K562 (cell line): ENCODE results near the gene MYLK3. TPM values are rescaled to one million over a fixed set of nuclear protein-coding genes. Genes with fewer than 3 reads are reported as not detected.
A peak's percentile ranks its signal among the peaks of the same experiment; 100 is the strongest.

Experiments used
- HMGN3 ChIP-seq: IDR thresholded peaks from 2 replicates; pipeline ENCODE4 v1.6.1; 2011; ENCODE audit warnings: borderline replicate concordance, low read depth, mild to moderate bottlenecking, mixed read lengths, low read length; ENCODE audit not compliant: insufficient read length; ENCODE audit errors: extremely low read depth
- PML ChIP-seq: IDR thresholded peaks from 2 replicates; pipeline ENCODE4 v1.6.1; 2012; ENCODE audit warnings: low read length, inconsistent platforms
- RCOR1 ChIP-seq, 2 experiments: IDR thresholded peaks; 2 replicates each; pipeline ENCODE4 v1.6.1; 2012; ENCODE audit warnings: low read depth in 2 of 2, low read length in 2 of 2, borderline replicate concordance in 1 of 2, improper control_type of control experiment in 1 of 2
- SMARCA4 ChIP-seq: fragments of 450-650 bp; IDR thresholded peaks from 2 replicates; pipeline ENCODE4 v1.6.1; 2016
- SNRNP70 ChIP-seq: fragments of 200-400 bp; formaldehyde crosslinking; optimal IDR thresholded peaks from 2 replicates; pipeline ENCODE3; 2017; ENCODE audit warnings: low read depth, low read length
- U2AF2 ChIP-seq: fragments of 200-400 bp; formaldehyde crosslinking; optimal IDR thresholded peaks from 2 replicates; pipeline ENCODE3; 2017; ENCODE audit warnings: low read depth, mild to moderate bottlenecking, low read length
- ZFX ChIP-seq: sonication (generic); formaldehyde crosslinking; IDR thresholded peaks from 2 replicates; pipeline ENCODE4 v1.8.0; 2022; ENCODE audit warnings: mild to moderate bottlenecking, missing genetic modification reagents, moderate library complexity
- ZNF143 ChIP-seq: sonication (generic); formaldehyde crosslinking; IDR thresholded peaks from 2 replicates; pipeline ENCODE4 v1.9.0; 2022; ENCODE audit warnings: mild to moderate bottlenecking, missing genetic modification reagents
- ZNF263 ChIP-seq: sonication (generic); formaldehyde crosslinking; IDR thresholded peaks from 2 replicates; pipeline ENCODE4 v1.8.0; 2022; ENCODE audit warnings: mild to moderate bottlenecking, missing genetic modification reagents, borderline replicate concordance
- ZNF583 ChIP-seq: fragments of 250-450 bp; sonication (Bioruptor Pico); IDR thresholded peaks from 2 replicates; pipeline ENCODE4 v1.4.0; 2020
- ZNF699 ChIP-seq: fragments of 250-450 bp; sonication (Bioruptor Pico); IDR thresholded peaks from 2 replicates; pipeline ENCODE4 v1.8.0; 2021; ENCODE audit warnings: mild to moderate bottlenecking, moderate library complexity; ENCODE audit not compliant: insufficient replicate concordance
- ZSCAN29 ChIP-seq: fragments of 450-650 bp; IDR thresholded peaks from 2 replicates; pipeline ENCODE4 v1.6.1; 2017
- polyA plus RNA-seq, 8 experiments: library from polyadenylated mRNA; depleted of rRNA in 4 of 8; stranded (reverse) in 5 of 8; unstranded in 3 of 8; fragments of >200 nt; fragmentation: Nextera tagmentation in 2 of 8; fragmentation: Illumina TruSeq in 1 of 8; extraction: Ambion mirVana in 2 of 8; extraction: Trizol in 1 of 8; gene quantifications; 2 replicates each; pipeline versions ENCODE4 v1.2.1 to v1.2.3, GENCODE V29; 2011 to 2014; ENCODE audit warnings: inconsistent platforms in 1 of 8, missing spikeins in 1 of 8
- total RNA-seq, 7 experiments: library from RNA; depleted of rRNA in 6 of 7; stranded (reverse); fragments of >200 nt in 6 of 7; fragmentation: Illumina TruSeq in 2 of 7; extraction: Trizol in 2 of 7; gene quantifications; 2 replicates each; pipeline versions ENCODE4 v1.2.1 to v1.2.3, GENCODE V29; 2011 to 2021; ENCODE audit warnings: low replicate concordance in 1 of 7
- TF ChIP-seq, protein P1 (sequence below), 2 experiments: fragments of 200-800 bp in 1 of 2; sonication (Bioruptor generic) in 1 of 2; sonication (generic) in 1 of 2; formaldehyde crosslinking in 1 of 2; IDR thresholded peaks in 1 of 2; conservative IDR thresholded peaks in 1 of 2; 2 replicates each; pipeline versions ENCODE4 v1.5.0 to v1.6.1; 2016 to 2020; ENCODE audit warnings: missing compliant biosample characterization in 1 of 2, missing genetic modification characterization in 1 of 2, missing genetic modification reagents in 1 of 2
- TF ChIP-seq, protein P2 (sequence below): fragments of 450-650 bp; IDR thresholded peaks from 2 replicates; pipeline ENCODE4 v1.6.1; 2018; ENCODE audit not compliant: partially characterized antibody
- TF ChIP-seq, protein P3 (sequence below), 2 experiments: IDR thresholded peaks in 1 of 2; conservative IDR thresholded peaks in 1 of 2; 2 replicates each; pipeline ENCODE4 v1.6.1; 2016; ENCODE audit warnings: low read depth in 2 of 2, mild to moderate bottlenecking in 1 of 2, missing compliant biosample characterization in 1 of 2, missing genetic modification characterization in 1 of 2, moderate library complexity in 1 of 2
- TF ChIP-seq, protein P4 (sequence below): sonication (generic); formaldehyde crosslinking; IDR thresholded peaks from 2 replicates; pipeline ENCODE4 v1.8.0; 2022; ENCODE audit warnings: mild to moderate bottlenecking, missing genetic modification reagents

Gene MYLK3
- total and polyA plus RNA-seq, 9 of the 15 experiments (the other 6 are each of a cell fraction or from before 2014, with no cell fraction given), result 0.69 to 10.7 (median 4.7) TPM

DNA sequence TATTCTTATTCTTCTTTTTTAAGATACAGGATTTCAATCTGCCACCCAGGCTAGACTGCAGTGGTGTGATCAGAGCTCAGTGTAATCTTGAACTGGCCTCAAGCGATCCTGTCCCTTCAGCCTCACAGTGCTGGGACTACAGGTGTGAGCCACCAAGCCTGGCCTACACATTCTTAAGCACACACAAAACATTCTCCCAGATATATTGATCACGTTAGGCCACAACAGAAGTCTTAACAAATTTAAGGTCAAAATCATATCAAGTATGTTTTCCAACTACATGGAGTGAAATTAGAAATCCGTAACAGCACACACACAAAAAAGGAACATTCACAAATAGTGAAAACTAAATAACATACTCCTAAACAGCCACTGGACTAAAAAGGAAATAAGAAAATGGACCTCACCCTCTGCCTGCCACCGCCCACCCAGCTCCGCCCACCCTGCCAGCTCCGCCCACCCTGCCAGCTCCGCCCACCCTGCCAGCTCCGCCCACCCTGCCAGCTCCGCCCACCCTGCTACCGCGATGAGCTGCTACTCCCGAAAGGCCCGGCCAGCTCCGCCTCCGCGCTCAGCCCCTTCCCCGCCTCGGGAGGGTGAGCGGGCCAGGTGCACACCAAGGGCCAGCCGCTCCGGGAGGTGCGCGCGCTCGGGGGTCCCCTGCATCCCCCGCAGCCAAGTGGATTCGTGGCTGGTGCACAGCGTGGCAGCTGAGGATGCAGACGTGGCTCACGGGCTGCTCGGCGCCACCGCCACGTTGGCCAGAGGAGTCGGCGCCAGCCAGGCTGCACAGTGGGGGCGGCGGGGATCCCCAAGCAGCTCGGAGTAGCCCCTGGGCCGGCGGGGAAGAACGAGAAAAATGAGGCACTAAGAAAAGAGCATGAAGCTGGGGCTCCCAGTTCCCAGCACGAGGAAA is 41.6 kb upstream of the MYLK3 start (continued):
- TF ChIP-seq, protein P1, sequence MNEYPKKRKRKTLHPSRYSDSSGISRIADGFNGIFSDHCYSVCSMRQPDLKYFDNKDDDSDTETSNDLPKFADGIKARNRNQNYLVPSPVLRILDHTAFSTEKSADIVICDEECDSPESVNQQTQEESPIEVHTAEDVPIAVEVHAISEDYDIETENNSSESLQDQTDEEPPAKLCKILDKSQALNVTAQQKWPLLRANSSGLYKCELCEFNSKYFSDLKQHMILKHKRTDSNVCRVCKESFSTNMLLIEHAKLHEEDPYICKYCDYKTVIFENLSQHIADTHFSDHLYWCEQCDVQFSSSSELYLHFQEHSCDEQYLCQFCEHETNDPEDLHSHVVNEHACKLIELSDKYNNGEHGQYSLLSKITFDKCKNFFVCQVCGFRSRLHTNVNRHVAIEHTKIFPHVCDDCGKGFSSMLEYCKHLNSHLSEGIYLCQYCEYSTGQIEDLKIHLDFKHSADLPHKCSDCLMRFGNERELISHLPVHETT (CRISPR knock-in tag; conservative IDR thresholded peaks at IDR 0.05 in 1 of 2, IDR thresholded peaks at IDR 0.05 in 1 of 2), result no peak
- TF ChIP-seq ZNF583 (CRISPR knock-in tag) (no peak), HMGN3 (peak; percentile 41), ZNF263 (CRISPR knock-in tag) (peak; percentile 91), U2AF2 (no peak), PML (peak; percentile 36; the same call in 1 of the 2 replicates), ZSCAN29 (no peak), SNRNP70 (no peak), RCOR1 (IDR thresholded peaks at IDR 0.05; ENCODE audit: borderline replicate concordance in 1 of 2, low read depth in 2 of 2, low read length in 2 of 2) (no peak), SMARCA4 (no peak), ZNF699 (no peak), ZFX (CRISPR knock-in tag) (peak; percentile 79), ZNF143 (no peak)
- TF ChIP-seq, protein P2, sequence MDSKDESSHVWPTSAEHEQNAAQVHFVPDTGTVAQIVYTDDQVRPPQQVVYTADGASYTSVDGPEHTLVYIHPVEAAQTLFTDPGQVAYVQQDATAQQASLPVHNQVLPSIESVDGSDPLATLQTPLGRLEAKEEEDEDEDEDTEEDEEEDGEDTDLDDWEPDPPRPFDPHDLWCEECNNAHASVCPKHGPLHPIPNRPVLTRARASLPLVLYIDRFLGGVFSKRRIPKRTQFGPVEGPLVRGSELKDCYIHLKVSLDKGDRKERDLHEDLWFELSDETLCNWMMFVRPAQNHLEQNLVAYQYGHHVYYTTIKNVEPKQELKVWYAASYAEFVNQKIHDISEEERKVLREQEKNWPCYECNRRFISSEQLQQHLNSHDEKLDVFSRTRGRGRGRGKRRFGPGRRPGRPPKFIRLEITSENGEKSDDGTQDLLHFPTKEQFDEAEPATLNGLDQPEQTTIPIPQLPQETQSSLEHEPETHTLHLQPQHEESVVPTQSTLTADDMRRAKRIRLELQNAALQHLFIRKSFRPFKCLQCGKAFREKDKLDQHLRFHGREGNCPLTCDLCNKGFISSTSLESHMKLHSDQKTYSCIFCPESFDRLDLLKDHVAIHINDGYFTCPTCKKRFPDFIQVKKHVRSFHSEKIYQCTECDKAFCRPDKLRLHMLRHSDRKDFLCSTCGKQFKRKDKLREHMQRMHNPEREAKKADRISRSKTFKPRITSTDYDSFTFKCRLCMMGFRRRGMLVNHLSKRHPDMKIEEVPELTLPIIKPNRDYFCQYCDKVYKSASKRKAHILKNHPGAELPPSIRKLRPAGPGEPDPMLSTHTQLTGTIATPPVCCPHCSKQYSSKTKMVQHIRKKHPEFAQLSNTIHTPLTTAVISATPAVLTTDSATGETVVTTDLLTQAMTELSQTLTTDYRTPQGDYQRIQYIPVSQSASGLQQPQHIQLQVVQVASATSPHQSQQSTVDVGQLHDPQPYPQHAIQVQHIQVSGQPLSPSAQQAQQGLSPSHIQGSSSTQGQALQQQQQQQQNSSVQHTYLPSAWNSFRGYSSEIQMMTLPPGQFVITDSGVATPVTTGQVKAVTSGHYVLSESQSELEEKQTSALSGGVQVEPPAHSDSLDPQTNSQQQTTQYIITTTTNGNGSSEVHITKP, result no peak
- TF ChIP-seq, protein P3, sequence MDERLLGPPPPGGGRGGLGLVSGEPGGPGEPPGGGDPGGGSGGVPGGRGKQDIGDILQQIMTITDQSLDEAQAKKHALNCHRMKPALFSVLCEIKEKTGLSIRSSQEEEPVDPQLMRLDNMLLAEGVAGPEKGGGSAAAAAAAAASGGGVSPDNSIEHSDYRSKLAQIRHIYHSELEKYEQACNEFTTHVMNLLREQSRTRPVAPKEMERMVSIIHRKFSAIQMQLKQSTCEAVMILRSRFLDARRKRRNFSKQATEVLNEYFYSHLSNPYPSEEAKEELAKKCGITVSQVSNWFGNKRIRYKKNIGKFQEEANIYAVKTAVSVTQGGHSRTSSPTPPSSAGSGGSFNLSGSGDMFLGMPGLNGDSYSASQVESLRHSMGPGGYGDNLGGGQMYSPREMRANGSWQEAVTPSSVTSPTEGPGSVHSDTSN (CRISPR knock-in tag; IDR thresholded peaks at IDR 0.05; ENCODE audit: low read depth), result no peak
- TF ChIP-seq, protein P3 (tag; conservative IDR thresholded peaks at IDR 0.05; ENCODE audit: low read depth), result no peak
- TF ChIP-seq, protein P4, sequence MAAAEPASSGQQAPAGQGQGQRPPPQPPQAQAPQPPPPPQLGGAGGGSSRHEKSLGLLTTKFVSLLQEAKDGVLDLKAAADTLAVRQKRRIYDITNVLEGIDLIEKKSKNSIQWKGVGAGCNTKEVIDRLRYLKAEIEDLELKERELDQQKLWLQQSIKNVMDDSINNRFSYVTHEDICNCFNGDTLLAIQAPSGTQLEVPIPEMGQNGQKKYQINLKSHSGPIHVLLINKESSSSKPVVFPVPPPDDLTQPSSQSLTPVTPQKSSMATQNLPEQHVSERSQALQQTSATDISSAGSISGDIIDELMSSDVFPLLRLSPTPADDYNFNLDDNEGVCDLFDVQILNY (CRISPR knock-in tag), result no peak
